ENCODE results near the gene BACE2. TPM values are rescaled to one million over a fixed set of nuclear protein-coding genes. Genes with fewer than 3 reads are reported as not detected.

Gene BACE2
- total and polyA plus RNA-seq, 2 of the 13 experiments (the other 11 are each of a cell fraction or from before 2014, with no cell fraction given): 0.07 to 0.11 TPM

DNA sequence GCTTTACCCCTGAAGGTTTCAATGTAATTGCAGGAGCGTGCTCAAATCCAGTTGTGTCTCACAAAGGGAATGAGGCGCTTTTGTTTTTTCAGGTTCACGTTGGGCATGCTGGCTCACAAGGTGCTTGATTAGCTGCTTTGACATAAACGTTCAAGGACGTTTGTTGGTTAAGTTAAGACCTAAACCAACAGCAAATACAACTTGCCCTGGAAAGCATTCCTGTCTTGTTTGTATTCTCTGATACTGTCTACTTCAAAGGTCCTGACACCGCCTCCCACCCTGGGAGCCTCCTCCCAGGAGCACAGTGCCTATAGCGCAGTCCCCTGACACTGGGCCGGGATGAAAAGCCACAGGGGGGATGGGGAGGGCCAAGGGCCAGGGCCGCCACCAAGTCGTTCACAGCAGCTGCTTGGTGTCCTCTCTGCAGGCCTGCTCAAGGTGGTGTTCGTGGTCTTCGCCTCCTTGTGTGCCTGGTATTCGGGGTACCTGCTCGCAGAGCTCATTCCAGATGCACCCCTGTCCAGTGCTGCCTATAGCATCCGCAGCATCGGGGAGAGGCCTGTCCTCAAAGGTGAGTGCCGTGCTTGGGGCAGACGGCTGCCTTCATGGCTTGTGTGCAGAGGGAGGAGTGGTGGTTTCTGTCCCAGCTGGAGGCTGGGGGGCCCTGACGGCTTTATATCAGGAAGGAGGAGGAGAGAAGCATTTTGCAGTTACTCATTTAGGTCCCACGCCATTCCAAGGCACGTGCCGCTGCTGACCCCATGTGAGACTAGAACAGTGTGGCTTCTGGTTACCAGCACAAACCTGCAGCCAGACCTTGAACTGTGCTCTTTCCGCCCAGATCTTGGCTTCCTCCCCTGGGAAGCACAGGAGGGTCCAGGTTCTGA lies 154.8 kb downstream of the BACE2 start (continued):
- TF ChIP-seq TRIM24 (CRISPR knock-in tag; IDR thresholded peaks at IDR 0.05) (no peak), ZNF709 (CRISPR knock-in tag; IDR thresholded peaks at IDR 0.05) (no peak), NAIF1 (CRISPR knock-in tag; IDR thresholded peaks at IDR 0.05; ENCODE audit: borderline replicate concordance) (peak; percentile 42; the same call in 1 of the 2 replicates), PRMT3 (CRISPR knock-in tag; IDR thresholded peaks at IDR 0.05; ENCODE audit: borderline replicate concordance, low read depth) (no peak; the same call in 1 of the 2 replicates), TEAD2 (CRISPR knock-in tag; IDR thresholded peaks at IDR 0.05) (no peak), ZNF251 (CRISPR knock-in tag; IDR thresholded peaks at IDR 0.05) (no peak), SOX6 (IDR thresholded peaks at IDR 0.05) (no peak), SOX6 (CRISPR knock-in tag; IDR thresholded peaks at IDR 0.05) (peak; percentile 98), HNRNPUL1 (IDR thresholded peaks at IDR 0.05; ENCODE audit: low read depth, low read length) (no peak), ZNF354B (CRISPR knock-in tag; IDR thresholded peaks at IDR 0.05) (no peak), HOXA5 (CRISPR knock-in tag; IDR thresholded peaks at IDR 0.05) (no peak; the same call in 1 of the 2 replicates), ZBTB1 (CRISPR knock-in tag; IDR thresholded peaks at IDR 0.05; ENCODE audit: borderline replicate concordance) (no peak), KAT7 (CRISPR knock-in tag; IDR thresholded peaks at IDR 0.05; ENCODE audit: borderline replicate concordance) (no peak; the same call in 1 of the 2 replicates), STAG1 (CRISPR knock-in tag; IDR thresholded peaks at IDR 0.05) (no peak), FOSL2 (CRISPR knock-in tag; IDR thresholded peaks at IDR 0.05) (peak; percentile 71), ZNF558 (CRISPR knock-in tag; IDR thresholded peaks at IDR 0.05; ENCODE audit: borderline replicate concordance) (no peak), CBX2 (IDR thresholded peaks at IDR 0.05; ENCODE audit: low read depth, low read length) (no peak), CBX2 (CRISPR knock-in tag; IDR thresholded peaks at IDR 0.05; ENCODE audit: low read depth) (no peak), MED1 (CRISPR knock-in tag; IDR thresholded peaks at IDR 0.05) (peak; percentile 91), MAFF (IDR thresholded peaks at IDR 0.05; ENCODE audit: low read depth, low read length) (peak; percentile 83), ZNF674 (CRISPR knock-in tag; IDR thresholded peaks at IDR 0.05; ENCODE audit: low read depth) (no peak), EHMT2 (IDR thresholded peaks at IDR 0.05; ENCODE audit: borderline replicate concordance, low read depth, low read length) (no peak; the same call in 1 of the 2 replicates), RFXAP (CRISPR knock-in tag; IDR thresholded peaks at IDR 0.05; ENCODE audit: borderline replicate concordance) (peak; percentile 75; the same call in 1 of the 2 replicates), ZNF12 (CRISPR knock-in tag; IDR thresholded peaks at IDR 0.05) (peak; percentile 97), KLF15 (CRISPR knock-in tag; IDR thresholded peaks at IDR 0.05; ENCODE audit: borderline replicate concordance) (no peak), MXI1 (IDR thresholded peaks at IDR 0.05; ENCODE audit: borderline replicate concordance, low read depth, low read length) (peak; percentile 36; the same call in 1 of the 3 replicates)
- TF ChIP-seq, protein P1, sequence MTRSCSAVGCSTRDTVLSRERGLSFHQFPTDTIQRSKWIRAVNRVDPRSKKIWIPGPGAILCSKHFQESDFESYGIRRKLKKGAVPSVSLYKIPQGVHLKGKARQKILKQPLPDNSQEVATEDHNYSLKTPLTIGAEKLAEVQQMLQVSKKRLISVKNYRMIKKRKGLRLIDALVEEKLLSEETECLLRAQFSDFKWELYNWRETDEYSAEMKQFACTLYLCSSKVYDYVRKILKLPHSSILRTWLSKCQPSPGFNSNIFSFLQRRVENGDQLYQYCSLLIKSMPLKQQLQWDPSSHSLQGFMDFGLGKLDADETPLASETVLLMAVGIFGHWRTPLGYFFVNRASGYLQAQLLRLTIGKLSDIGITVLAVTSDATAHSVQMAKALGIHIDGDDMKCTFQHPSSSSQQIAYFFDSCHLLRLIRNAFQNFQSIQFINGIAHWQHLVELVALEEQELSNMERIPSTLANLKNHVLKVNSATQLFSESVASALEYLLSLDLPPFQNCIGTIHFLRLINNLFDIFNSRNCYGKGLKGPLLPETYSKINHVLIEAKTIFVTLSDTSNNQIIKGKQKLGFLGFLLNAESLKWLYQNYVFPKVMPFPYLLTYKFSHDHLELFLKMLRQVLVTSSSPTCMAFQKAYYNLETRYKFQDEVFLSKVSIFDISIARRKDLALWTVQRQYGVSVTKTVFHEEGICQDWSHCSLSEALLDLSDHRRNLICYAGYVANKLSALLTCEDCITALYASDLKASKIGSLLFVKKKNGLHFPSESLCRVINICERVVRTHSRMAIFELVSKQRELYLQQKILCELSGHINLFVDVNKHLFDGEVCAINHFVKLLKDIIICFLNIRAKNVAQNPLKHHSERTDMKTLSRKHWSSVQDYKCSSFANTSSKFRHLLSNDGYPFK (CRISPR knock-in tag; IDR thresholded peaks at IDR 0.05; ENCODE audit: borderline replicate concordance): peak; percentile 57
- TF ChIP-seq, protein P2, sequence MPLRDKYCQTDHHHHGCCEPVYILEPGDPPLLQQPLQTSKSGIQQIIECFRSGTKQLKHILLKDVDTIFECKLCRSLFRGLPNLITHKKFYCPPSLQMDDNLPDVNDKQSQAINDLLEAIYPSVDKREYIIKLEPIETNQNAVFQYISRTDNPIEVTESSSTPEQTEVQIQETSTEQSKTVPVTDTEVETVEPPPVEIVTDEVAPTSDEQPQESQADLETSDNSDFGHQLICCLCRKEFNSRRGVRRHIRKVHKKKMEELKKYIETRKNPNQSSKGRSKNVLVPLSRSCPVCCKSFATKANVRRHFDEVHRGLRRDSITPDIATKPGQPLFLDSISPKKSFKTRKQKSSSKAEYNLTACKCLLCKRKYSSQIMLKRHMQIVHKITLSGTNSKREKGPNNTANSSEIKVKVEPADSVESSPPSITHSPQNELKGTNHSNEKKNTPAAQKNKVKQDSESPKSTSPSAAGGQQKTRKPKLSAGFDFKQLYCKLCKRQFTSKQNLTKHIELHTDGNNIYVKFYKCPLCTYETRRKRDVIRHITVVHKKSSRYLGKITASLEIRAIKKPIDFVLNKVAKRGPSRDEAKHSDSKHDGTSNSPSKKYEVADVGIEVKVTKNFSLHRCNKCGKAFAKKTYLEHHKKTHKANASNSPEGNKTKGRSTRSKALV (CRISPR knock-in tag; IDR thresholded peaks at IDR 0.05): no peak
